ENCODE measurements around the gene COG5.

COG5 gene

GRCh38 chr7:107505997-107506673 lies 57.6 kb downstream of the COG5 start:
- no peak for DNase-seq (ENCODE audit: low spot score)

DNA sequence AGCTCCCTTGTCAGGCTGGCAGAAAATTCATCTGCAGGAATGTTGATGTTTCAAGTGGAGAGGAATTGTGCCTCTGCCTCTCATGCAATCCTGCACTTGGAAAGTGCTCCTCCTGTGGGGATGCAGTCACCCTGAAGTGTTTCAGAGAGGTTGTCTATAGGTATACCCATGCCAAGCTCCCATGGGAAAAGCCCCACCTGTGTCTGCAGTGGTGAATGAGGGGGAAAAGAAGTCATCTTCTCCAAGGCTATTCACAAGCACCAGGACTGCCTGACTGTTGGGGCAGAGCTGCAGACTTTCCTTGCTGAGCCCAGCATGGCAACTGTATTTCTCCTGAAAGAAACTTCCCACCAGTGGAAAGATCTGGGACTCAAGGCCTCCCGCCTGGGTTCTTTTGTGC lies 58.4 kb downstream of the COG5 start:
- no peak for DNase-seq (ENCODE audit: low spot score)

DNA sequence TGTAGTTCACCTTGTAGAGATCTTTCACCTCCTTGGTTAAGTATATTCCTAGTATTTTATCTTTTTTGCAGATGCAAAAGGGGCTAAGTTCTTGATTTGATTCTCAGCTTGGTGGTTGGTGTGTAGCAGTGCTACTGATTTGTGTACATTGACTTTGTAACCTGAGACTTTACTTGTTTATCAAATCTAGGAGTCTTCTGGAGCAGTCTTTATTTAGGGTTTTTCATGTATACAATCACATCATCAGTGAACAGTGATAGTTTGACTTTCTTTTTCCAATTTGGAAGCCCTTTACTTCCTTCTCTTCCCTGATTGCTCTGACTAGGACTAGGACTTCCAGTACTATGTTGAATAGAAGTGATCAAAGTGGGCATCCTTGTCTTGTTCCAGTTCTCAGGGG lies 60.0 kb downstream of the COG5 start:
- no peak for DNase-seq (ENCODE audit: low spot score)

GRCh38 chr7:107502797-107503196 lies 60.9 kb downstream of the COG5 start:
- no peak for DNase-seq (ENCODE audit: low spot score)

DNA sequence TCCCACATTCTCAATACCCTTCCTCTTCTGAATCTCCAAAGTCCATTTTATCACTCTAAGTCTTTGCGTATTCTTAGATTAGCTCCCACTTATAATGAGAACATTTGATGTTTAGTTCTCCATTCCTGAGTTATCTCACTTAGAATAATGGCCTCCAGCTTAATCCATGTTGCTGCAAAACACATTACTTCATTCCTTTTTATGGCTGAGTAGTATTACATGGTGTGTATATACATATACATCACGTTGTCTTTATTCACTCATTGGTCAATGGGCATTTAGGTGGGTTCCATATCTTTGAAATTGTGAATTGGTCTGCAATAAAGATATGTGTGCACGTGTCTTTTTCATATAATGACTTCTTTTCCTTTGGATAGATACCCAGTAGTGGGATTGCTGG lies 61.6 kb downstream of the COG5 start:
- DNase-seq (ENCODE audit: low spot score), result no peak

- peak; percentile 54 for DNase-seq (ENCODE audit: low spot score)
Measured at GRCh38 chr7:107501593-107501992, 62.1 kb downstream of the COG5 start.

DNA sequence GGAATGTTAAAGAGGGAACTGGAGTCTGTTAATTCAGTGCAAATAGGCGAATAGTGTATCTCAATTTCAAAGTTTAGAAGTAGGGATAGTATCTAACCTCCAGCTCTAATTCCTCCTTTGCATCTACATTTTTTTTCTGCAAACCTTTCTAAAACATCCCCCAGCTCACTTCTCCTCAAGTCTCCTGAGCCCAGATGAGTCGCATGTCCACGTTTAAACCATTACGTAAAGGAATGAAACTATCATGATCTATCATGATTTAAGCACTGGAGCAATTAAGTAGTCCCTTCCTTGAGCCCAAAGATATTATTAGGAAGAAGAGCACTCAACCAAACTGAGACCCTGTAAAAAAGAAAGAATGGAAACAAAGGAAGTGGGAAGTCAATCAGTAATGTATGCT lies 64.0 kb downstream of the COG5 start:
- DNase-seq (ENCODE audit: low spot score), result no peak

GRCh38 chr7:107495516-107495915 lies 68.2 kb downstream of the COG5 start:
- no peak for DNase-seq (ENCODE audit: low spot score)

- DNase-seq (ENCODE audit: low spot score), result no peak
Measured at GRCh38 chr7:107494884-107495283, 68.8 kb downstream of the COG5 start.

GRCh38 chr7:107494315-107494751 lies 69.4 kb downstream of the COG5 start:
- DNase-seq (ENCODE audit: low spot score), result no peak

DNA sequence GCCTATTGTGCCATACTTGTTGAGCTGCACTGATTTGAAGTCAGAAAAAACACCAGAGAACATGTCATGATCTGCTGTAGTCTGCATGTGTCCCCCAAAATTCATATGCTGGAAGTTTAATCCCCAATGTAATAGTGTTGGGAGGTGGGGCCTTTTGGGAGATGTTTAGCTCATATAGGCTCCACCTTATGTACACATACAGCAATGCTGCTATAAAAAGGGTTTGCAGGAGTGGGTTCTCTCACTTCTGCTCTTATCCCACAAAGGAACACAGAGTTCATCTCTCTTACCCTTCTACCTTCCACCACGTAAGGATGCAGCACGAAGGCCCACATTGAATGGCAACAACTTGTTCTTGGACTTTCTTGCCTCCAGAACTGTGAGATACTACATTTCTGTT lies 70.8 kb downstream of the COG5 start:
- no peak for DNase-seq (ENCODE audit: low spot score)

GRCh38 chr7:107486041-107486440 lies 77.7 kb downstream of the COG5 start:
- DNase-seq (ENCODE audit: low spot score), result no peak

GRCh38 chr7:107482571-107482970 lies 81.1 kb downstream of the COG5 start:
- no peak for DNase-seq (ENCODE audit: low spot score)

DNA sequence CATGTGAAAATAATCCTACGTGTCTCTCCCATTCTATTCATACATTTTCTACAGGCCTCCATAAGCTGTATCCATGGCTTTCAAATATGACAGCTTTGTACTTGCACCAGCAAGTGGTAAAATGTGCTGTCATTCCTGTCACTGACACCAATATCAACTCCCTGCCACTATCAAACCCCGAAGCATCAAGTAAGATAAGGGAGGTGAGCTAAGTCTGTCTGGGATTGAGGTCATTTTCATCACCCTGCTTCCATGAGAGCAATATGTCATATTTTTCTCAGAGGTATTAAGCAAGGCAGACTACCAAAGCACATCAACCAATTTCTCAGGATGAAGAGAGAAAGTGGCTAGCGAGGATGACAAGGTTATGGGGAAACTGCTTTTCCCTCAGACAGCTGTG lies 82.8 kb downstream of the COG5 start:
- DNase-seq (ENCODE audit: low spot score), result no peak

DNA sequence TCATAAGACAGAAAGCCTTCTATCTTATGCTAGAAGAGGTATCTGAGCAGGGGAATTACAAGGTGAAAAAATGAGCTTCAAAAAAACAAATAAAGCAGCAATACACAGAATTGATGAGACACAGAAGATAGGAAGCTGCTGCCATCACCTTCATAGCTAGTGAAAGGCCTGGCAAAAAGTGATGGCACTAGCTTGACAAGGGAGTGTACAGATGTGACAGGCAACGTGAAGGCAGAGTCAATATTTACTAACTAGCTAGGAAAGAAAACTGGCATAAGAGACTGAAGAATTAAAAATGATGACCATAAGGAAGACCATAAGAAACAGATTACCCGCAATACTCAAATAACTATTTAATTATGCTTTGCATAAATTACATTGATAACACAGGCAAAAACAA lies 84.4 kb downstream of the COG5 start:
- DNase-seq (ENCODE audit: low spot score), result no peak

DNA sequence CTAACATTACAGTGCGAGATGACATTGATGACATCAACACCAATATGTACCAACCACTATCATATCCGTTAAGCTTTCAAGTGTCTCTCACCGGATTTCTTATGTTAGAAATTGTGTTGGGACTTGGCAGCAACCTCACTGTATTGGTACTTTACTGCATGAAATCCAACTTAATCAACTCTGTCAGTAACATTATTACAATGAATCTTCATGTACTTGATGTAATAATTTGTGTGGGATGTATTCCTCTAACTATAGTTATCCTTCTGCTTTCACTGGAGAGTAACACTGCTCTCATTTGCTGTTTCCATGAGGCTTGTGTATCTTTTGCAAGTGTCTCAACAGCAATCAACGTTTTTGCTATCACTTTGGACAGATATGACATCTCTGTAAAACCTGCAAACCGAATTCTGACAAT lies 89.6 kb downstream of the COG5 start:
- no peak for DNase-seq (ENCODE audit: low spot score)

DNA sequence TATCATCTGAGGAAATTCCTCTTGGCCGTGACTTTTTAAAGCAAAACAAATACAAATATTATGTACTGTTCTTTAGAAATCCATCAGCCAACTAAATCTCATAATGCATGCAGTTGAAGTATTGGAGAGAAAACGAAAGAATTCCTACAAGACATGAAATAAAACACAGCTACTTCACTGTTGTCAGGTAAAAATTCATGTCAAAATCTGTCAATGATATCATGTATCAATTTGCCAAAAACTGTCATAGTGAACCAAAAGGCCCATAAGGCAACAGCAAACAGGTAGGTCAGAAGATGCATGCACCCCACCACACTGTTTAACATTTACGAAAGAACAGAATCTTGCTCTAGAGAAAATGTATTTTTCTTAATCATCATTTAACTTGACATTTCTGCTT lies 91.6 kb downstream of the COG5 start:
- DNase-seq (ENCODE audit: low spot score), result no peak

- DNase-seq (ENCODE audit: low spot score), result no peak
Measured at GRCh38 chr7:107471292-107472070, 92.2 kb downstream of the COG5 start.

- no peak for DNase-seq (ENCODE audit: low spot score)
Measured at GRCh38 chr7:107469929-107470328, 93.8 kb downstream of the COG5 start, which contains the start of gene GPR22. TSS of gene GPR22 (plus strand) at chr7:107470057. CDS start at chr7:107474061, 4,004 bp downstream.

DNA sequence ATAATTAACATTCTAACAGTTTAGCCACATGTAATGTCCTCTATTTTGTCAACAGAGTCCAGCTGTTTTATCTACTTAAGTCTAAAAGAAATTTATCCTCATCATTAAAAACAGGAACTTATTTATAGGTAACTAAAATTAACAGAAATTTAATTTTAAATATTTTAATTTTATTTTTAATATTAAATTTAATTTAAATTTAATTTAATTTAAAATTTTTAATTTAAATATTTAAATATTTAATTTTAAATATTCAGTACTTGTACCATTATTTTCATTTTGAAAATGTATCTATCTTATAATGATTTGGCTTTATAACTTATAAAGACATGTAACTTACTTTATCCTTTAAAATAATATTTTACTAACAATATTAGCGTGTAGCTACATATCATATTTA lies 94.9 kb downstream of the COG5 start:
- DNase-seq (ENCODE audit: low spot score), result no peak

GRCh38 chr7:107467972-107468371 lies 95.7 kb downstream of the COG5 start:
- no peak for DNase-seq (ENCODE audit: low spot score)

GRCh38 chr7:107464666-107465226 lies 99.0 kb downstream of the COG5 start:
- DNase-seq (ENCODE audit: low spot score), result no peak

Data from COLO829 (cell line).